VCaP (cell line): Measurements from ENCODE around the gene UBR7.
"Not testable (repeated sequence)": the region's sequence is repeated elsewhere in the genome, so short reads cannot be mapped to it uniquely, and the experiment has no call there.

Experiments used
- H3K27ac ChIP-seq: fragments of 450-650 bp; 2 replicates; pipeline ENCODE4 v1.5.1; 2017
- CTCF ChIP-seq: fragments of 450-650 bp; conservative IDR thresholded peaks from 2 replicates; pipeline ENCODE4 v1.5.1; 2017; ENCODE audit warnings: mild to moderate bottlenecking, moderate library complexity

The UBR7 gene

GRCh38 chr14:93231129-93231979, 24.3 kb downstream of the UBR7 start:
- TF ChIP-seq CTCF = no peak
- H3K27ac ChIP-seq = peak overlapping the region; percentile 53

GRCh38 chr14:93232159-93232558, 25.1 kb downstream of the UBR7 start:
- H3K27ac ChIP-seq = peak overlapping the region; percentile 53; the same call in 1 of the 2 replicates
- no peak for TF ChIP-seq CTCF

GRCh38 chr14:93233078-93233477, 26.0 kb downstream of the UBR7 start:
- not testable (repeated sequence) for H3K27ac ChIP-seq

- no peak for TF ChIP-seq CTCF
- H3K27ac ChIP-seq = no peak overlapping the region
These were observed 27.7 kb downstream of the UBR7 start for GRCh38 chr14:93234798-93235197.

- H3K27ac ChIP-seq = no peak overlapping the region
- no peak for TF ChIP-seq CTCF
These were observed 33.0 kb downstream of the UBR7 start for GRCh38 chr14:93239869-93240677.

GRCh38 chr14:93240678-93241000, 33.6 kb downstream of the UBR7 start:
- TF ChIP-seq CTCF = no peak
- no peak overlapping the region for H3K27ac ChIP-seq

GRCh38 chr14:93245764-93246420, 38.8 kb downstream of the UBR7 start:
- TF ChIP-seq CTCF = no peak
- H3K27ac ChIP-seq = no peak overlapping the region
